NCI-H524 (cell line): ENCODE results near the gene SUGP2.
"Not testable (repeated sequence)": the region's sequence is repeated elsewhere in the genome, so short reads cannot be mapped to it uniquely, and the experiment has no call there.

ENCODE experiments used
- DNase-seq, 2 experiments: peaks; one replicate each; lab custom pipeline; 2025; lab: John Stamatoyannopoulos, UW

SUGP2 gene

GRCh38 chr19:19031891-19032290, 1.4 kb downstream of the SUGP2 start:
- DNase-seq, result no peak

- no peak for DNase-seq
Measured at GRCh38 chr19:19028526-19028925, 4.8 kb downstream of the SUGP2 start.

GRCh38 chr19:19027228-19027627, 6.1 kb downstream of the SUGP2 start:
- no peak for DNase-seq

GRCh38 chr19:19026299-19026971, 6.9 kb downstream of the SUGP2 start:
- DNase-seq, result peak in 1 of 2 experiments; percentile 11

GRCh38 chr19:19025861-19026260, 7.5 kb downstream of the SUGP2 start:
- no peak for DNase-seq

- not testable (repeated sequence) for DNase-seq
Measured at GRCh38 chr19:19023376-19023775, 9.9 kb downstream of the SUGP2 start.

GRCh38 chr19:19022380-19022961, 10.8 kb downstream of the SUGP2 start:
- DNase-seq, result no peak

GRCh38 chr19:19021115-19021514, 12.2 kb downstream of the SUGP2 start:
- no peak for DNase-seq

GRCh38 chr19:19010551-19010950, 22.8 kb downstream of the SUGP2 start:
- DNase-seq, result no peak

GRCh38 chr19:19009951-19010350, 23.4 kb downstream of the SUGP2 start:
- DNase-seq, result no peak

- no peak for DNase-seq
Measured at GRCh38 chr19:19006213-19006612, 27.1 kb downstream of the SUGP2 start.

GRCh38 chr19:19004144-19004543, 29.2 kb downstream of the SUGP2 start:
- no peak for DNase-seq

GRCh38 chr19:18999896-19000620, 33.3 kb downstream of the SUGP2 start:
- no peak for DNase-seq

GRCh38 chr19:18999016-18999758, 34.1 kb downstream of the SUGP2 start:
- DNase-seq, result no peak

GRCh38 chr19:18998276-18998675, 35.0 kb downstream of the SUGP2 start:
- DNase-seq, result no peak

GRCh38 chr19:18996796-18997394, 36.4 kb downstream of the SUGP2 start:
- no peak for DNase-seq

- no peak for DNase-seq
Measured at GRCh38 chr19:18996351-18996750, 37.0 kb downstream of the SUGP2 start.

GRCh38 chr19:18995804-18996241, 37.5 kb downstream of the SUGP2 start:
- peak; percentile 77 to 97 for DNase-seq

GRCh38 chr19:18993115-18993514, 40.2 kb downstream of the SUGP2 start:
- peak; percentile 74 to 94 for DNase-seq

GRCh38 chr19:18992696-18993095, 40.6 kb downstream of the SUGP2 start:
- DNase-seq, result peak; percentile 79 to 96

GRCh38 chr19:18991468-18991867, 41.8 kb downstream of the SUGP2 start:
- no peak for DNase-seq

GRCh38 chr19:18991006-18991405, 42.3 kb downstream of the SUGP2 start:
- DNase-seq, result no peak
